ENCODE measurements around the gene LRRC2. TPM values are rescaled to one million over a fixed set of nuclear protein-coding genes. Genes with fewer than 3 reads are reported as not detected.
A peak's percentile ranks its signal among the peaks of the same experiment; 100 is the strongest.

Gene LRRC2
- total and polyA plus RNA-seq, 9 of the 15 experiments (the other 6 are each of a cell fraction or from before 2014, with no cell fraction given) = 0.01 to 0.04 (median 0.03) TPM; not detected in 5

DNA sequence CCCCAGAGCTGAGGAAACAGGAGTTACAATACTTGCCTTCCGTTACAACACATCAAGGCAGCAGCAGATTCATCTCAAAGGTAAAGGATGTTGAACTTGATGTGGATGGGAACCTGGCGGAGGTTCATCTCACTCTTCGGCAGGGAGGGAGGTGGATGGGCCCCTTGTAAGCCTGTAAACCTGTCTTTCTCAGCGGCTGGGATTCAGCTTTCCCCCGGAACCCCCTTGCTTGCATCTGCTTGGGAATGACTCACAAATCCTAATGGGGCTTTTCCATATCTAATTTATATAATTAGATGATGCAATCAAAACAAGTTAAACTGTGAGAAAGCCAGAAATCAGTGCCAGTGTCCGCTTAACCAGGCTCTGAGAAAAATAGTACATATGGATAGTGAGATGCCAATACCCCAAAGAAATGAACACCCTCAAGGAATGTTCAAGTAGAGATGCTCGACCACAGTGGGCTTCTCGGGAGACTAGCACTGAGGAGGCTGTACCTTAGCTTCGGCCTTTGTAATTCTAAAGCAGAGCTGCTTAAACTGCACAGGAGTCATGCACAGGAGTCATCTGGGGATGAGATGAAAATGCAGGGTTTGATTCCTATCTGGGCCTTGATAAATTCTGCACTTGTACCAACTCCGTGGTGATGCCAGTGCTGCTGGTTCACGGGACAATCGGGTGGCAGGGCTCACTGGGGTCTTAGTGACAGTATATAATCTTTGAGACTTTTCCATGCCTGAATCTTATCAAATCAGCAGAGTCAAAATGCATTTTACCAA lies 44.0 kb upstream of the LRRC2 start (continued):
- TF ChIP-seq RBBP5 (IDR thresholded peaks at IDR 0.05; ENCODE audit: borderline replicate concordance, insufficient read depth, low read length, poor library complexity, severe bottlenecking) (no peak), SUPT5H (IDR thresholded peaks at IDR 0.05) (no peak), EHMT2 (IDR thresholded peaks at IDR 0.05) (no peak), JUND (IDR thresholded peaks at IDR 0.05; ENCODE audit: borderline replicate concordance, low read depth, low read length) (no peak), JUND (tag; IDR thresholded peaks at IDR 0.05; ENCODE audit: borderline replicate concordance, low read depth, low read length) (no peak), ZNF12 (CRISPR knock-in tag; IDR thresholded peaks at IDR 0.05) (no peak), ZNF263 (CRISPR knock-in tag; IDR thresholded peaks at IDR 0.05; ENCODE audit: borderline replicate concordance) (no peak), HDAC1 (IDR thresholded peaks at IDR 0.05) (no peak), ZFPM2 (CRISPR knock-in tag; IDR thresholded peaks at IDR 0.05) (no peak), MEF2D (tag; conservative IDR thresholded peaks at IDR 0.05; ENCODE audit: low read depth) (no peak), L3MBTL2 (IDR thresholded peaks at IDR 0.05) (no peak), KAT2B (IDR thresholded peaks at IDR 0.05; ENCODE audit: low read depth, low read length) (no peak), MEIS2 (IDR thresholded peaks at IDR 0.05; ENCODE audit: partially characterized antibody) (no peak), CEBPB (tag; IDR thresholded peaks at IDR 0.05) (peak; percentile 30; the same call in 1 of the 2 replicates), ZNF717 (CRISPR knock-in tag; IDR thresholded peaks at IDR 0.05) (no peak), SPI1 (IDR thresholded peaks at IDR 0.05; ENCODE audit: borderline replicate concordance, low read depth, low read length) (no peak), GTF2F1 (IDR thresholded peaks at IDR 0.05; ENCODE audit: low read depth, low read length) (no peak), FOSL1 (tag; conservative IDR thresholded peaks at IDR 0.05) (no peak), PTRF (tag; IDR thresholded peaks at IDR 0.05) (no peak)
- TF ChIP-seq, protein P1, sequence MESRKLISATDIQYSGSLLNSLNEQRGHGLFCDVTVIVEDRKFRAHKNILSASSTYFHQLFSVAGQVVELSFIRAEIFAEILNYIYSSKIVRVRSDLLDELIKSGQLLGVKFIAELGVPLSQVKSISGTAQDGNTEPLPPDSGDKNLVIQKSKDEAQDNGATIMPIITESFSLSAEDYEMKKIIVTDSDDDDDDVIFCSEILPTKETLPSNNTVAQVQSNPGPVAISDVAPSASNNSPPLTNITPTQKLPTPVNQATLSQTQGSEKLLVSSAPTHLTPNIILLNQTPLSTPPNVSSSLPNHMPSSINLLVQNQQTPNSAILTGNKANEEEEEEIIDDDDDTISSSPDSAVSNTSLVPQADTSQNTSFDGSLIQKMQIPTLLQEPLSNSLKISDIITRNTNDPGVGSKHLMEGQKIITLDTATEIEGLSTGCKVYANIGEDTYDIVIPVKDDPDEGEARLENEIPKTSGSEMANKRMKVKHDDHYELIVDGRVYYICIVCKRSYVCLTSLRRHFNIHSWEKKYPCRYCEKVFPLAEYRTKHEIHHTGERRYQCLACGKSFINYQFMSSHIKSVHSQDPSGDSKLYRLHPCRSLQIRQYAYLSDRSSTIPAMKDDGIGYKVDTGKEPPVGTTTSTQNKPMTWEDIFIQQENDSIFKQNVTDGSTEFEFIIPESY (CRISPR knock-in tag; IDR thresholded peaks at IDR 0.05) = no peak
- TF ChIP-seq, protein P2, sequence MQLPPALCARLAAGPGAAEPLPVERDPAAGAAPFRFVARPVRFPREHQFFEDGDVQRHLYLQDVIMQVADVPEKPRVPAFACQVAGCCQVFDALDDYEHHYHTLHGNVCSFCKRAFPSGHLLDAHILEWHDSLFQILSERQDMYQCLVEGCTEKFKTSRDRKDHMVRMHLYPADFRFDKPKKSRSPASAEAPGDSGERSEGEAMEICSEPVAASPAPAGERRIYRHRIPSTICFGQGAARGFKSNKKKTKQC (CRISPR knock-in tag; IDR thresholded peaks at IDR 0.05) = no peak
- TF ChIP-seq, protein P3, sequence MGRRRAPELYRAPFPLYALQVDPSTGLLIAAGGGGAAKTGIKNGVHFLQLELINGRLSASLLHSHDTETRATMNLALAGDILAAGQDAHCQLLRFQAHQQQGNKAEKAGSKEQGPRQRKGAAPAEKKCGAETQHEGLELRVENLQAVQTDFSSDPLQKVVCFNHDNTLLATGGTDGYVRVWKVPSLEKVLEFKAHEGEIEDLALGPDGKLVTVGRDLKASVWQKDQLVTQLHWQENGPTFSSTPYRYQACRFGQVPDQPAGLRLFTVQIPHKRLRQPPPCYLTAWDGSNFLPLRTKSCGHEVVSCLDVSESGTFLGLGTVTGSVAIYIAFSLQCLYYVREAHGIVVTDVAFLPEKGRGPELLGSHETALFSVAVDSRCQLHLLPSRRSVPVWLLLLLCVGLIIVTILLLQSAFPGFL (CRISPR knock-in tag; IDR thresholded peaks at IDR 0.05) = no peak
- TF ChIP-seq, protein P4, sequence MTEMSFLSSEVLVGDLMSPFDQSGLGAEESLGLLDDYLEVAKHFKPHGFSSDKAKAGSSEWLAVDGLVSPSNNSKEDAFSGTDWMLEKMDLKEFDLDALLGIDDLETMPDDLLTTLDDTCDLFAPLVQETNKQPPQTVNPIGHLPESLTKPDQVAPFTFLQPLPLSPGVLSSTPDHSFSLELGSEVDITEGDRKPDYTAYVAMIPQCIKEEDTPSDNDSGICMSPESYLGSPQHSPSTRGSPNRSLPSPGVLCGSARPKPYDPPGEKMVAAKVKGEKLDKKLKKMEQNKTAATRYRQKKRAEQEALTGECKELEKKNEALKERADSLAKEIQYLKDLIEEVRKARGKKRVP (CRISPR knock-in tag; IDR thresholded peaks at IDR 0.05) = peak; percentile 68
- TF ChIP-seq, protein P5, sequence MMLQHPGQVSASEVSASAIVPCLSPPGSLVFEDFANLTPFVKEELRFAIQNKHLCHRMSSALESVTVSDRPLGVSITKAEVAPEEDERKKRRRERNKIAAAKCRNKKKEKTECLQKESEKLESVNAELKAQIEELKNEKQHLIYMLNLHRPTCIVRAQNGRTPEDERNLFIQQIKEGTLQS (IDR thresholded peaks at IDR 0.05) = peak; percentile 66
- TF ChIP-seq, protein P5 (CRISPR knock-in tag; conservative IDR thresholded peaks at IDR 0.05) = no peak
